HuH-7 (cell line): ENCODE results near the gene C3orf80.
"Not testable (repeated sequence)": the region's sequence is repeated elsewhere in the genome, so short reads cannot be mapped to it uniquely, and the experiment has no call there.

Source experiments
- DNase-seq: peaks from one replicate; pipeline ENCODE4 v3.0.0; 2011; ENCODE audit warnings: low spot score

C3orf80 gene

GRCh38 chr3:160213191-160213590 is 12.0 kb upstream of the C3orf80 start:
- no peak for DNase-seq

- no peak for DNase-seq
Measured at GRCh38 chr3:160217675-160218074, 7.5 kb upstream of the C3orf80 start.

GRCh38 chr3:160218136-160218535 is 7.1 kb upstream of the C3orf80 start:
- DNase-seq, result no peak

- no peak for DNase-seq
Measured at GRCh38 chr3:160220038-160220437, 5.2 kb upstream of the C3orf80 start.

DNA sequence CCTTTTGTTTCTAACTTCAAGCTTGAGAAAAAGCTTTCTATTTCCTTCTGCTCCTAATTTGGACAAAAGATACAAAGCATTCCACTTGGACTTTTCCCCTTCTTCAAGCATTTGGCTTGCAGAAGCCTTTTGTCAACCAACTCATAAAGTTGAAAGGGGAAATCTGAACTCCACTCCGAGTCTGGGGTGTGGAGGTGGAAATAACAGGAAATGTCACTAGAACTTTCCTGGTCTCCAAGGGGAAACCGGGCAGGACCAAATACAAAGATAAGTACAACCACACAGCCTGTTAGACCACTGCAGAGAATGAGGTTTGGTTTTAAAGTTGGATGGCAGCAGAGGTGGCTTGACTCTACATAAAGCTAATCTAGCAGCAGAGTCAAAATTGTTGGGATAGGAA is 4.2 kb upstream of the C3orf80 start:
- DNase-seq, result no peak

DNA sequence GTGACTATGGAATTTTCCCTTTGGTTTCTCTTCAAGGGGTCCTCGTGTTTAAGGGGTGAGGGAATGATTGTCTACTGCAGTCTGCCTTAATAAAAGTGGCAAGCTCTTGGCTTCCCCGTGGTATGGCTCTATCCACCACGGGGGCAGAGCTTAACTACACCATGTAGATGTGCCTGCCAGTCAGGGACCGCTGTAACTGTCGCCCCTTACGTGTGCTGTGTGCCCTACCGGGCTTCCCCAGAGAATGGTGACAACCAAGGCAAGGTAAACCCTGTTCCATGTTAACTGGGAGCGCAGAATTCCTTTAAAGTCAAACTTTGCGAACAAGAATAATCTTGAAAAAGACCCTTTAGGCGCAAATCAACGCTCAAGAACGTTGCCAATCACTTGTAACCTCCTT is 966 bp upstream of the C3orf80 start:
- no peak for DNase-seq

DNA sequence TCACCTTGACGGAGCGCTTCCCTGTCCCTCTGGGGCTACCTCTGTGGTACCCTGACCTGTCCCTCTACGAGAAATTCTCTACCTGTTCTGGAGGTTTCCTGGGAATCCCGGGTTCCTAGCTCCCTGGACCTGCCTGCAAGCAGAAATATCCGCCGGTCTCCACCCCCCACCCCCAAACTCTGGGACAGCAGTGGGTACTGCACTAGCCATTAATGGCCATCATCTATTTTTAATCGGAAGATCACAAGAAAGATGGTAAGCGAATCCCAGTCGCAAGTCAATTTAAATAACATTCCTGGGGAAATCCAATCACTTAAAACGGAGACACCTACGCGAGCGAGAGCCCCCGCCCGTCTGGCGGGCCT is 429 bp upstream of the C3orf80 start:
- no peak for DNase-seq

GRCh38 chr3:160226026-160226907 is 1.0 kb downstream of the C3orf80 start:
- DNase-seq, result no peak

GRCh38 chr3:160227419-160227818 is 2.2 kb downstream of the C3orf80 start:
- DNase-seq, result no peak

DNA sequence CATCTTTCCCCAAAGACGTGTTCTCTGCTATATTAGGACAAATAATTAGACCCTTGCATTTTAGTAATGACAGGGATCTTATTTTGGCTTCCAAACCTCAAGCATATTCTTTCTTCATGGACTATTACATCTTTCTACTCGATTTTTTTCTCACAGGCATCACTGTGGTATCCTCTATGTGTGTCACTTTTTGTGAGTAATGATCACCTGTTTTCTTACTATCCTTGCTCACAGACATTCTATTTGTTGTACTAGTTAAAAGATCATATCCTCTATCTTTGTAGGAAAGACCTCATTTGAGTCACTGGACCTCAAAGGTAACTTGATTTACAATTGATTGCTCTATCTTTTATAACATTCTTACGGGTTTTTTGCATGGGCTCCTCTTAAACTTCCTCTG is 6.8 kb downstream of the C3orf80 start:
- DNase-seq, result no peak

- not testable (repeated sequence) for DNase-seq
Measured at GRCh38 chr3:160240719-160241118, 15.5 kb downstream of the C3orf80 start.

GRCh38 chr3:160245261-160245800 is 20.1 kb downstream of the C3orf80 start:
- no peak for DNase-seq

- no peak for DNase-seq
Measured at GRCh38 chr3:160247766-160248165, 22.5 kb downstream of the C3orf80 start.

DNA sequence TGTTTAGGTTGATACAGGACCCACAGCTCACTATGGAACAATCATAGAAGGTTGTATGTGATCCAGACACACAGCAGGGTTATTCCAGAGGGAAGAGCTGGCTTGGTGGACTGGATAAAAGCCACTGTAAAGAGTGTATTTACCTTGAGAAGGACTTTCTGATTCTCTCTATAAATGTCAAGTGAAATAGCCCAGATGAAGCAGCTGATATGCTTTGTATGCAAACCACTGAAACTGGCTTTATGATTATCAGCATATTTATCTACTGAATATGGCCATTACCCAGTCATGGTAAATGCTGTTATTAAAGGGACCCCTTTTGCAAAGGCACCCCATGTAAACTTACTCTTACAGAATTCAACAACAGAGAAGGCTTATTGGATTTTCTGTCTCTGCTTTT is 28.1 kb downstream of the C3orf80 start:
- DNase-seq, result no peak

DNA sequence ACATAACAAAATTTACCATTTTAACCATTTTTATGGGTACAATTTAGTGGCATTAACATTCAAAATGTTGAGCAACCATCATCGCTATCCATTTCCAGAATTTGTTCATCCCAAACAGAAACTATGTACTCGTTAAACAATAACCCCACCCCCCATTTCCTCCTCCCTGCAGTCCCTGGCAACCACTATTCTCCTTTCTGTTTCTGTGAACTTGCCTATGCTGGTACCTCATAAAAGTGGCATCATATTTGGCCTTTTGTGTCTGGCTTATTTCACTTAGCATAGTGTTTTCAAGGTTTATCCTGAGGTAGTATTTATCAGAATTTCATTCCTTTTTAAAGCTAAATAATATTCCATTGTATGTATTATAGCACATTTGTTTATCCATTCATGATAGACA is 32.4 kb downstream of the C3orf80 start:
- no peak for DNase-seq

DNA sequence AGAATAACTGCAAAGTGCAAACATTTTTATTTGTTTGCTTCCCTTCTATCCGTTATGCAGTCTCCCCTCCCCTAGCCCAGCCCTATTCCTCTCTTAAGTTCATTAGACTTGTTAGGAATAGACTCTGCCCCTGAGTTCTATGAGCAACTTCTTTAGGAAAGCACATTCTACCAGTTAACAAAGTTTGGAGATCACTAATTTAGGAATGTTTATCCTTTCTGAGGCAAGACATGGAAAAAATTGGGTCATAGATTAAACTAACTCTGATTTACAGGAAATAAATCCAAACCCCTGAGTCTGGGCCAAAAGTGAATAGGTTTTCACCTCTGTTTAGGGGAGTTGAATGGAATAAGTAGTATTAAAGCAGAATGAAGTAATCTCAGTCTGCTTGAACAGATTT is 34.4 kb downstream of the C3orf80 start:
- no peak for DNase-seq

DNA sequence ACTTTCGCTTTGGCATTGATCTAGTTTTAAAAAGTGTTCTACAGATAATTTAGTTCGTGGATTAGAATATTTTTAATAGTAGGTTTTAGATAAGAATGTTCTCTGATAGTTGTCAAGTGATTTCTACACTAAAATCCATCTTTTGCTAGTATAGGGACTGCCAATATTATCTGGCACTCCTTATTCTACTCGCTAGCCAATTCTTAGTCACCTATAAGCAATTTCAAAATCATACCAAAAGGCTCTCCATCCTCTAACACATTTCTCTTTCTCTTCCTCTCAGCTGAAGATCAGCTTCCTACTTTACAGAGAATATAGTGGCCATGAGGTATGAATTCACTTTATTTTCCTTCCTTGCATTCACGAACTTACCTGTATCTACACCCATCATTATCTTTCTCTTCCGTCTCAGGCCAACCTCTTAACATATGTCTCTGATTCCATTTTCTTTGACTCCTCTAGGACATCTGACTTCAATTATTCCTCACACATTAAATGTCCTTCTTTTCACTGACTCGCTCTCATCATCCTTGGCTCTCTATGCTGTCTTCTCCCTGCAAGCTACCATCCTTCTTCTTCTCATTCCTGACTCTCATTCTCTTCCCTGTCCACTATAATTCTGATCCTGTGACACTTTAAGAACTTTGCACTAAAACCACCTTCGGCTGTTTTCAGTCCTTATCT is 35.5 kb downstream of the C3orf80 start:
- DNase-seq, result no peak

DNA sequence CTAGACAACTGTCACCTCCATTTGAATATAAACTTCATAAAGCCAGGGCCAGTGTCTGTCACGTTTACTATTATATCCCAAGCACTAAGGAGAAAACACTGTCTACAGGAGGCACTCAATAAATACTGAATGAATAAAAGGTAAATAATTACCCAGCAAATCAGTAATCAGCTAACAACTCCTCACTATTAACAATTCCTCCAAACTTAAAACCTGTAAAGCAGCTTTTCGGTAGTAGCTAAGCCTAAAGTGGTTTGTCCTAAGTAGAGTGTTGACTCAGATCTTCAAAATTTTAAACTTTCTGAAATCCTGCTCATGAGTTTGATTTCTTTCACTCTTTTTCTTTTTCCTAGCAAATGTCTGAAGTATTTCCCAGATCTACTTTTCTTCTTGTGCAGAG is 39.9 kb downstream of the C3orf80 start:
- DNase-seq, result no peak
